ENCODE results near the gene RNF144B. TPM values are rescaled to one million over a fixed set of nuclear protein-coding genes. Genes with fewer than 3 reads are reported as not detected.

Gene RNF144B
- total and polyA plus RNA-seq, 8 donors: 1.7 to 18.7 (median 6.1) TPM

DNA sequence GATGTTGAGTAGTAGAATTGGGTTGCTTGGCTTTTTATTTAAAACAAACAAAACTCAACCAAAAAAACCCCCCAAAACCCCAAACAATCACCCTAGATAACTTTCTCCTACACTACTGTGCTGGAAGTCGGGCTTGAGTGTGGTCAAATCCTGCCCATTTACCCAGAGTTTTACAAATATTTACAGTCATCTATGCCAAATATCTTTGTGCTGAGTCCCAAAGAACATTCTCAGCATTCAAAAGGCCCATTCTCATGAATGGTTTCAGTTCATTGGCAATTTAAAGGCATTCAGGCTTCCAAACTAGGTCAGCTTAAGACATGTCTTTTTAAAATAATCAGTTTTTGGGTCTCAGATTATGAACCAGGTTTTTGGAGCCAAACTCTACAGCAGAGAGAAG lies 1.8 kb downstream of the RNF144B start:
- peak; percentile 39 to 63 (median 58) for ATAC-seq

DNA sequence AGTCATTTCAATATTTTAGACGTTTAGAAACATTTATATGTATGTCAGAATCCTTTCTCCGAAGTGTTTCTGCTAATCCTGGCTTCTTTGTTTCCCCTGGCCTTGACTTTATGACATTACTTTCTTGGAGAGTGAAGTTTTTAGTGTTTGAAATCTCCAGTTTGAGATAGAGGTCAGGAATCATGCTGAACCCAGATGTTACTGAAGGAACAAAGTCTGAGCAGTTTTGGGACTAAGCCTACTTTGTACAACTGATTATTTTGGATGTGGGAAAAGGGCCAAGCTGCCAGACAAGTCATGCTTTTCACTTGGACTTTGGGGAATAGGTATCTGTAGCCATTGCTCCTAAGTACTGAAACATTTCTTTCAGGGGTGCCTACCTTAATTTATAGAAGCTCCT lies 2.3 kb downstream of the RNF144B start:
- ATAC-seq: no peak
- Histone ChIP-seq H3K27ac (peak overlapping the region in 3 of 4 donors; percentile 36 to 88 (median 84)), H3K9me3 (no peaks in the 10 kb centered on the region), H3K36me3 (no peaks in the 10 kb centered on the region), H3K4me3 (peak overlapping the region in 2 of 4 donors; percentile 43 to 60), H3K4me1 (peaks cover 18 to 30% (median 26%) of the 10 kb centered on the region in 3 donors), H3K27me3 (no peaks in the 10 kb centered on the region)
- TF ChIP-seq, protein P1, sequence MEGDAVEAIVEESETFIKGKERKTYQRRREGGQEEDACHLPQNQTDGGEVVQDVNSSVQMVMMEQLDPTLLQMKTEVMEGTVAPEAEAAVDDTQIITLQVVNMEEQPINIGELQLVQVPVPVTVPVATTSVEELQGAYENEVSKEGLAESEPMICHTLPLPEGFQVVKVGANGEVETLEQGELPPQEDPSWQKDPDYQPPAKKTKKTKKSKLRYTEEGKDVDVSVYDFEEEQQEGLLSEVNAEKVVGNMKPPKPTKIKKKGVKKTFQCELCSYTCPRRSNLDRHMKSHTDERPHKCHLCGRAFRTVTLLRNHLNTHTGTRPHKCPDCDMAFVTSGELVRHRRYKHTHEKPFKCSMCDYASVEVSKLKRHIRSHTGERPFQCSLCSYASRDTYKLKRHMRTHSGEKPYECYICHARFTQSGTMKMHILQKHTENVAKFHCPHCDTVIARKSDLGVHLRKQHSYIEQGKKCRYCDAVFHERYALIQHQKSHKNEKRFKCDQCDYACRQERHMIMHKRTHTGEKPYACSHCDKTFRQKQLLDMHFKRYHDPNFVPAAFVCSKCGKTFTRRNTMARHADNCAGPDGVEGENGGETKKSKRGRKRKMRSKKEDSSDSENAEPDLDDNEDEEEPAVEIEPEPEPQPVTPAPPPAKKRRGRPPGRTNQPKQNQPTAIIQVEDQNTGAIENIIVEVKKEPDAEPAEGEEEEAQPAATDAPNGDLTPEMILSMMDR (IDR thresholded peaks at IDR 0.05): no peak
- intact Hi-C loops (cut with DNase I): no loop called here
- no peak for FAIRE-seq
- no peak for DNase-seq
- 2 to 8% methylated on average over 2 of the region's 2 CpGs for WGBS, 2 donors

More for the DNA sequence above, 1.8 kb downstream of the RNF144B start:
- Histone ChIP-seq H3K27me3 (no peaks in the 10 kb centered on the region), H3K4me3 (peak overlapping the region in 2 of 4 donors; percentile 43 to 60), H3K9me3 (no peaks in the 10 kb centered on the region), H3K36me3 (no peaks in the 10 kb centered on the region), H3K4me1 (peaks cover 18 to 30% (median 26%) of the 10 kb centered on the region in 3 donors), H3K27ac (peak overlapping the region in 3 of 4 donors; percentile 36 to 88 (median 84))
- FAIRE-seq: no peak
- intact Hi-C loops (cut with DNase I): no loop called here
- DNase-seq: peak in 1 of 6 donors; percentile 24
- TF ChIP-seq, protein P1 (IDR thresholded peaks at IDR 0.05): no peak
- 7 to 18% methylated on average over 1 of the region's 1 CpG for WGBS, 2 donors

DNA sequence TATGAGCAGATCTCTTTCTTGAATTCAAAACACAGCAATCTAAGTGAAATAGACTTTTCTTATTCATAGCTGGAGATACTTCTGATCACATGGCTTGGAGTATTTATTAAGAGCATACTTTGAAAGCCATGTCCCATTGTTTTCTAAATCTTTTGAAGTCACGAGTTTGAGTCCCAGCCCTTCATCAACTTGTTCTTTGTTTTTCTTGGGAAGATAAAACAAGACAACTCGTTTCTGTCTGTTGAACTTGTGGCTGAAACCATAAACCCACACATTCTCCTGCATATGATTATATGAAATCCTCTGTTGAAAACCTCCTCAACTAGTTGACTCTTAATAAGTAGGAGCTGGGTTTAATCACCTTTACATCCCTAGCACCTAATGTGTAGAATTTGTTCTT lies 3.3 kb downstream of the RNF144B start:
- DNase-seq (no peak), FAIRE-seq (no peak), ATAC-seq (no peak)
- intact Hi-C loops (cut with DNase I): no loop called here
- 36 to 37% methylated on average over 2 of the region's 2 CpGs for WGBS, 2 donors
- H3K27ac ChIP-seq: peak overlapping the region in 1 of 4 donors; percentile 88
- no peaks in the 10 kb centered on the region for H3K27me3 ChIP-seq
- no peaks in the 10 kb centered on the region for H3K9me3 ChIP-seq
- no peaks in the 10 kb centered on the region for H3K36me3 ChIP-seq
- no peak overlapping the region for H3K4me3 ChIP-seq
- TF ChIP-seq, protein P1 (IDR thresholded peaks at IDR 0.05): no peak
- peaks cover 18 to 30% (median 27%) of the 10 kb centered on the region in 3 donors for H3K4me1 ChIP-seq

DNA sequence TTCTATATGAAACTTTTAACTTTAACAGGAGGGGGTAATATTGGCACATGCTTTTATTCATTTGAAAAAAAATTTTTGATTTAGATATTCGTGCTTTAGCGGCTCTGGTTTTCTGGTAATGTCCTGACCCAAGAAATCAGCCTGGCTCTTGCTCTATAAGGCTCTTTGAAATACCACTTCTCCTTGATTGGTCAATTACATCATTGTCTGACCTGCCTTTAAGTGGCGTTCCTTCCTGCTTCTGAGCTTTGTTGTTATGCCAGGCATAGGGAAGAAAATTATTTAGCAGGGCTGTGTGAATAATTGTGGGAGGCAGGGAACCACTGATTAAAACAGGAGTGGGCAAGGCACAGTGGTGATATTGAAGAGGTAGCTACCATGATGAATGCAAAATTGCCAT lies 3.9 kb downstream of the RNF144B start:
- TF ChIP-seq, protein P1 (IDR thresholded peaks at IDR 0.05): no peak
- Histone ChIP-seq H3K9me3 (no peaks in the 10 kb centered on the region), H3K36me3 (no peaks in the 10 kb centered on the region), H3K4me1 (peaks cover 18 to 32% (median 31%) of the 10 kb centered on the region in 3 donors), H3K27me3 (no peaks in the 10 kb centered on the region), H3K4me3 (no peak overlapping the region), H3K27ac (no peak overlapping the region)
- 64 to 68% methylated on average over 3 of the region's 3 CpGs for WGBS, 2 donors
- intact Hi-C loops (cut with DNase I): no loop called here
- ATAC-seq (no peak), FAIRE-seq (no peak), DNase-seq (no peak)

DNA sequence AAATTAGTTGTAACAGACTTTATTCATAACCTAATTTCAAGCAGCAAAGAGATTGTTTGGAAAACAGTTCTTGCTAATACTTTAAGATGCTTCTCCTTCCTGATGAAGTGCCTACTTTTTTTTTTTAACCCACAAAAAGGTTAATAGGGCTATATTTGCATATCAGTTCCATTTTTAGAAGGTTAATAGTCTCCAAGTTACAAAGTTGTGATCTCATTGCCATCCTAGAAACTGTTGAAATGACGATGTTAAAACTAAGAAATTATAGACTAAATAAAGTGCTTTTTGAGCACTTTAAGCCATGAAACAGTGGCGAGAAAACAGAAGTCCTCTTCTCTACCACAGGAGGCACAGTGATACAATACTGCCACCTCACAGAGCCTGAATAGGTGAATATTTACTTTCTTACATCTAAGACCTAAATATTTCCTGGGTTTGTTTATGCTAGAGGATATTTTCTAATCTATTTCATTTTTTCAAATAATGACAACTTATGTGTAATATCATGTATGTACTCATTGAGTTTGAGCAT lies 5.3 kb downstream of the RNF144B start:
- Histone ChIP-seq H3K36me3 (no peaks in the 10 kb centered on the region), H3K9me3 (no peaks in the 10 kb centered on the region), H3K4me1 (peaks cover 18 to 32% (median 28%) of the 10 kb centered on the region in 3 donors), H3K27ac (no peak overlapping the region), H3K27me3 (no peaks in the 10 kb centered on the region), H3K4me3 (no peak overlapping the region)
- 75 to 90% methylated on average over 2 of the region's 2 CpGs for WGBS, 2 donors
- intact Hi-C loops (cut with DNase I): no loop called here
- TF ChIP-seq, protein P1 (IDR thresholded peaks at IDR 0.05): no peak
- FAIRE-seq: no peak
- no peak for ATAC-seq
- DNase-seq: no peak

Data from pancreas (tissue), 10 donors.